Stimulated activated CD8-positive, alpha-beta memory T cell treated with anti-CD3 and anti-CD28 coated beads, Interleukin-7, amount 100 ng/mL, for 48 hours (primary cell): ENCODE results near the gene RHEBL1.

Source experiments
- DNase-seq, 2 donors: peaks; one replicate each; pipeline ENCODE4 v3.0.0-alpha.2; 2020; ENCODE audit warnings: low read depth in 1 of 2; ENCODE audit errors: extremely low read depth in 1 of 2

The RHEBL1 gene

DNA sequence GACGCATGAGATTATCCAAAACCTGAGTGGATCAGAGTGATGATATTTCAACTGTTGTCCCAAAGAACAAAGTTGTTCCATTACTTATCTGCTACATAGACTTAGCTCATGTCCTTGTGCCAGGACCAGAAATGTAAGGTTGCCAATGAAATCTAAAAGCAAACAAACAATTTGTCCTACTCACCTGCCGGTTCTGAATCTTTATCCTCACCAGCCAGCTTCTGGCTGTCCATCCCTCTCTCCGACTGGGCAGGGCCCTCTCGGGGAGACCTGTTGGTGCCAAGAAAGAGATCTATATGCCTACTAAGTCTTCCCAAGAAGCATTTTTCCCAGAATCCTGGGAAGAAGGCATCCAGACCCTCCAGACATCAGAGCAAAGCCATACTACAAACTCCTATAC lies 14.7 kb downstream of the RHEBL1 start:
- DNase-seq, result no peak

DNA sequence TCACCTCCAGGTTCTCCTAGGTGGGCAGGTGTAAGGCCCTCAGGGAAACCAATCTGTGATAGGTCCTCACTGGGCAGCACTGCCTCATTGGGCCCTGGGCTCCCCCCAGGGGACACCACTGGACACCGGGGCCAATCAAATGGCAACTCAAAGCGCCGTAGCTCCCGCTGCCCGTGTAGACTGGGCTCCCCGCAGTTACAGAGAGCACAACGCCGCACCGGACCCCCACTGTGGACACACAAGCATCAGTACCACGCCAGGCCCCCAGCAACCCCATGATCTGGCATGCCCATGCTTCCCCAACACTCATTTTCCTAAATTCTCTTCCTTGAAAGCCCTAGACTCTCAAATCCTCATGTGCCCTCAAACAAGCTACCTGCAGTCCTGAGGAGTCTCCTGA lies 15.3 kb downstream of the RHEBL1 start:
- DNase-seq, result no peak

- DNase-seq, result no peak
These were observed 15.7 kb downstream of the RHEBL1 start for GRCh38 chr12:49054096-49054495.

DNA sequence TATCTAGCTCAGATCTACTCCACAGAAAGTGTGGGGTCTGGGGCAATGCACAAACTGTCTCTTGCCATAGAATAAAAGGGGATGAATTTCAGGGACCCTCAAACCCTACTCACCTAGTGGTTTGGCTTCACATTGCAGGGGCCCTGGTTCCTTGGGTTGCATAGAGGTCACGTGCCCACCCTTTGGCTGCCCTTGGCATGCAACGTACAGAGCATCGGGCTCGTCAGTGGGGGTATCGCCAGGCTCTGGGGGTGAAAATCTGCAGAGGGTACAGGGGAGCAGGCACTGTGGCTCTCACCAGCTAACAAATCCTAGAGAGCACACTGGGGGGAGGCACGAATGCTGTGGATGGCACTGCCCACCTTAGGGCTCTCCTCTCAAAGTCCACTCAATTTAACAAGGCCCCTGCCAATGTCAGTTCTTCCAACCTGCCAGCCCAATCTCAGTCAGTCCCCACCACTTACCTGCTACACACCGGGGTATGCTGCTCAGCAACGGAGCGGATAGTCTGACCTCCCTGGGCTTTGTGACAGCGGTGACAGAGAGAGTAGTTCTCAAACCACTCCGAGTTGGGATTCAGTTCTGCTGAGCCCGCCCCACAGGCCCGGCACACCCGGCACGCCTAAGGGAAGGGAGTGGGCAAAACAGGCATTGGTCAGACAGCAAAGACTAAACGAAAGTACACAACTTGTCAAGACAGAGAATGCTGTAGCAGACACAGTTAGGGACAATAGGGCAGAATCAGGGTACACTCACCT lies 17.1 kb downstream of the RHEBL1 start:
- no peak for DNase-seq

DNA sequence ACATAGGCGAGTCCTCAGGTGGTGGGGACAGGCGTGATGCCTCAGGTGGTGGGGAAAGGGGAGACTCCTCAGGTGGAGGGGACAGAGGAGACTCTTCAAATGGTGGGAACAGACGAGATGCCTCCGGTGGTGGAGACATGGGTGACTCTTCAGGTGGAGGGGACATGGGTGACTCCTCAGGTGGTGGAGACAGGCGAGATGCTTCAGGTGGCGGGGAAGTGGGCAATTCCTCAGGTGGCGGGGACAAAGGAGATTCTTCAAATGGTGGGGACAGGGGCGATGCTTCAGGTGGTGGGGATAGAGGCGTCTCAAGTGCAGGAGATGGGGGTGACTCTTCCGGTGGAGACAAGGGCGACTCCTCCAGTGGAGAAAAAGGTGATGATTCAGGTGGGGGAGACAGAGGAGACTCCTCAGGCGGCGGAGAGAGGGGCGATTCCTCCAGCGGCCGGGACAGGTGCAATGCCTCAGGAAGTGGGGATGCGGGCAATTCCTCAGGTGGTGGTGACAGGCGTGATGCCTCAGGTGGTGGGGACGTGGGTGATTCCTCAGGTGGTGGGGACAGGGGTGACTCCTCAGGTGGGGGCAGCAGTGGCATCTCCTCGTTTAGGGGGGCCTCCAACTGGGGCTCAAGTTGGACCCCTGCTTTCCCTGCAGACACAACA lies 17.9 kb downstream of the RHEBL1 start:
- no peak for DNase-seq

GRCh38 chr12:49051373-49051764 lies 18.4 kb downstream of the RHEBL1 start:
- no peak for DNase-seq

DNA sequence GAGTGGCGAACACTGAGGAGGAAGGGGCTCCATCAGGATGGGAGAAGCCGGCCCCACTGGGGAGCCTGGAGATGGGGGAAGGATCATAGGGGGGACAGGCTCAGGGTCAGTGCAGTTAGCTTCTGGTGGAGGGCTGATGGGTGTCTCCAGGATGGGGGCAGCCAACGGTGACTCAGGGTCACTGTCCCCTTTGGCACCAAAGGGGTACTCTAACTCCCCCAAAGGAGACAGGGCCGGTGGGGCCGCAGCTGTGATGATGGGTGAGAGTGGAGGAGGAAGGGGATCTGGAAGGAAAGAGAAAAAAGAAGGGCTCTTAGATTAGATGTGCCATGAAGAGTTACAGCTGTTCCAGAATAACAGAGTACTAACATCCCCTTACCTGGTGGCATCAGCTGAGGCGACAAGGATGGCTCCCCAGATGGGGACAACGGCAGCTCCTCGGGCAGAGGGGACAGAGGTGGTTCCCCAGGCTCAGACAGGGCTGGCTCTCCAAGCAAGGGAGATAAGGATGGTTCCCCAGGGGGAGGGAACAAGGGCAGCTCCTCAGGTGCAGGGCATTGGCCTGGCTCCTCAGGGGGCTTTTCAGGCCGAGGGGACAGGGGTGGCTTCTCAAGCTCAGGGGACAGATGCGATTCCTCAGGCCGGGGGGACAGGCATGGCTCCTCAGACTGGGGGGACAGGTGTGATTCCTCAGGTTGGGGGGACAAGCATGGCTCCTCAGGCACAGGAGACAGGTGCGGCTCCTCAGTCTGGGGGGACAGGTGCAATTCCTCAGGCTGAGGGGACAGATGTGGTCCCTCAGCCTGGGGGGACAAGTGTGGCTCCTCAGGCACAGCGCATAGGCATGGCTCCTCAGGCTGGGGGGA lies 19.0 kb downstream of the RHEBL1 start:
- no peak for DNase-seq

DNA sequence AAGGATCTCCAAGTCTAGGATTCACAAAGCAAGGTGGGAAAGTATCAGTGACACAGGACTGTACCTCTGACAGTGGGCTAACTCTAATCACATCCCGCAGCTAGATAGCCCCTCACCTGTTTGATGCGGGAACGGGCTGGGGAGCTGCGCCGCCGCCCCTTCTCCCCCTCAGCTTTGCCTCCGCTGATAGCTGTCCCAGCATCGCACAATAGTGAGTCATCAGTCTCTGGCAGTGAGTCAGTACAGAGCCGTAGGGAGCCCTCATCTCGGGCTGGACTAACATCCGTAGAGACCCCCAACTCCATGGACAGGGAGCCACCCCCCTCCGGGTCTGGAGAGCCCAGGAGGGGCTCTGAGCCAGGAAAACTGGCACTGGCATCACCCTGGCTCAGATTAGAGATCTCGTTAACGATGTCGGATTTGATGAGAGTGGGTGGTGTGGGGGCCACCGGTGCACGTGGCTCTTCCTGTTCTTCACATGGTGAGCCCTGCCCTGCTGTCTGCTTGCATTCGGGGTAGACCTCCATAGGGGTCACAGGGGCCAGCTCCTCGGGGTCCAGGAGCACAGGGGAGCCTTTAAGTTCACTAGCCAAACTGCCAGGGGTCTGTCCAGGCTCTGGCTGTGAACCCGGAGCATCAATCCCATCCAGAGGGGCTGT lies 20.1 kb downstream of the RHEBL1 start:
- DNase-seq, result no peak

DNA sequence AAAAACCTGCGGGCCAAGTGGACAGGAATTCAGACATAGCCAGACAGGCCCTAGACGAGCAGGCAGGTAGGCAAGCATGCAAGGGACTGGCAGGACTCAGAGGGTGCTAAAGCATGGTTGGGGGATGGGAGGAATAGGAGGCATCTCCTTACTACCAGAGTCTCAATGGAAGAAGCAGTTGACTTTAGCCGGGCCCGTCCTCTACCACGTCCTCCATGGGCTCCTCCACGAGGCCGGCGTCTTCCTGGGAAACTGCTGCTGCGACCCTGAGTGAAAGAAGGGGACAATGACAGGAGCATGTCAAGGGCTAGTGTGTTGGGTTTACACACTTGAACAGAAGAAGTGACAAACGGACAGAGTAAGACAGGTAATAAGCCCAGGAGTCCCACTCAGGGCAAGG lies 20.8 kb downstream of the RHEBL1 start:
- DNase-seq, result no peak

- no peak for DNase-seq
These were observed 23.5 kb downstream of the RHEBL1 start for GRCh38 chr12:49046129-49046895.

GRCh38 chr12:49044660-49045059 lies 25.1 kb downstream of the RHEBL1 start:
- DNase-seq, result no peak

- peak; percentile 49 to 65 for DNase-seq
These were observed 25.9 kb downstream of the RHEBL1 start for GRCh38 chr12:49043856-49044258.

DNA sequence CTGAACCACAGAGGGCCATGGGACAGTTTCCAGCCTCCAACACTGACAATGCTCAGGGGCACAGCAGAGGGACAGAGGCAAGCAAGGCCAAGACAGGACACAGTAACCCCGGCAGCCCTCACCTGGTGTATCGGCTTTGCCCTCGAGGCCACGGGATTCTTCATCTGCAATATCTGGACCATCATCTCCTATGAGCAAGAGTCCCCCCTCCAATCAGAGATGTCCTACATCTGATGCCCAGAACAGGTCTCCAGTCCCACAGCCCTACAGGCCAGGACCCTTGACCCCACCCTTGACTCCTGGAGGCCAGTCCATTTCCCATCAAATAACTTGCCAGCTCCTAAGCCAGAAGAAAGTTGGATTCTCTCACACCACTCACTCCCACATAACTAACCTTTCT lies 26.5 kb downstream of the RHEBL1 start:
- DNase-seq, result no peak

DNA sequence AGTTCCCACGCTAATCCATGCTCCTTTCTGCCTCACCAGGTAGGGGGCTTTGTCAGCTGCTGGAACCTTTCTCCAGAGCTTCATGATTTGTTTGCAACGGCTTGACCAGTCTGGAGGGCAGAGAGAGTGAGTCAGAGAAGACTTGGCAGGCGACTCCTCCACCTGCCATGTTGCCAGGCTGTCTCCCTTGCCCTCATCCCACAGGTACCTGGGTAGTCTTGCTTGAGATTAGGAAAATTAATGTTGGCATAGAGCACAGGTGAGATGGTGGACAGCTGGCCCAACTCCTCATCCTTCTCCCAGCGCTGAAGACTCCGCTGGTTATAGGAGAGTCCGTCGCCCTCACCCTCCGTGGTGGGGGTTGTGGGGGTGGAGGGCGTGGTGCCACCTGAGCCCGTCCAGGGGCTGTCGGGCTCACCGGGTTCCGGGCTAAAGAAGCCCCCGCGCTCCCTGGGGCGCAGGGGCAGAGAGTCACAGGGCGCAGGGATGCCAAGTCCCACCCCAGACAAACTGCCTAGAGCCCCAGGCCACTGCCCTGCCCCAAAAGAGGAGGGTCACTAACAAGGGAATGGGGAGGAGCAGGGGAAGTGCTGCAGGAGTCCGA lies 27.8 kb downstream of the RHEBL1 start:
- no peak for DNase-seq

DNA sequence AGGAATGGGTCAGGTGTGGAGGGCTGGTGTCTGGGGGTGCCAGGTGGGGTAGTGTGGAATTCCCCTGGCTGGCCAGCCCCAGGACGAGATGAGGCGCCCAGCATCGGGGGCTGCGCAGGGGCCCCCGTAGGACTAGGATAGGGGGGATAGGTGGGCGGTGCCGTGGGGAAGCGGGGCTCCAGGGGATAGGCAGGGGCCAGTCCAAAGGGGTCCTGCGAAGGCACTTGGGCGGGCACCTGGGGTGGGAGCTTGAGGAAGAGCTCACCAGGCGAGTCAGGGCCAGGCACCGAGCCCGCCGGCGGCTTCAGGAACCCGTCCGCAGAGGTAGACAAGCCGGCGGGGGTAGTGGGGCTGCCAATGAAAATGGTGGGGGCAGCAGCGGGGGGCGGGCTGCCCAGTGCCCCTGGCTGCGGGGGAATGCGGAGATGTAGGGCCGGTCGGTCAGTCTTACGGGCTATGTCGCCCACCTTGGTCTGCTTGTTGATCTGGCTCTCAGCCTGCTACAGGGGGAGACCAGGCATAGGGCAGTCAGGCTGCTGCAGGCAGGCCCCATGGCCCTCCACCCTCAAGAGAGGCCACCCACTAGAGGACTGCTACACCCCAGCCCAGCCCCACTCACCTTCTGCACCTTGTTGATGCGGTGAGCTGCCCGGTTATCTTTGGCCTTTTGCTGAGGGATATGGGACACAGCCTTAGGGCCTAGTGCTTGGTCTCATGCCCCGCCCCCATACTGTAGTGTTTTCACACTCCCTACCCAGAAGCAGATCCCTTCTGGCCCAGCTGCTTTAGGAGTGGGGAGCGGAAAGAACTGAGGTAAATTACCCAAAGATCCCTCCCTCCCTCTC lies 28.5 kb downstream of the RHEBL1 start:
- DNase-seq, result no peak

DNA sequence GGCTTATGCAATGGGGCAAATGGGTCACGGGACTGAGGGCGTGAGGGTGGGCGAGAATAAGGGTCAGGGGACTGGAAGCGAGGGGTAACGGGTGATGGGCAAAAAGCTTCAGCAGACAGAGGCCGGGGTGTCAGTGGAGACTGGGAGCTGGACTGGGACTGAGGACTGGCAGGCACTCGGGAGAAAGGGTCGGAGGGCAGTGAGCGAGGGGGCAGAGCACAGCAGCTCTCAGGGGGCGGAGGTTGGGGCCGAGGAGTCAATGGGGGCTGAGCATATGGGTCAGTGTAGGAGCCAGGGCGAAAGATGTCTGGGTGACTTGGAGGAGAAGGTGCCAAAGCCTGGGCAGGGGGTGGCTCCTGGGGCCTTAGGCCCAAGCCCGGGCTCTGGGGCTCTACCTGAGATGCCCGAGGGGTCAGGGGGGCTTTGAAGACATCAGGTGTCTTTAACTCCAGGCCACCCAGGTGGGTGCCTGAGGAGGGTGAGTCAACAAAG lies 29.4 kb downstream of the RHEBL1 start:
- no peak for DNase-seq

DNA sequence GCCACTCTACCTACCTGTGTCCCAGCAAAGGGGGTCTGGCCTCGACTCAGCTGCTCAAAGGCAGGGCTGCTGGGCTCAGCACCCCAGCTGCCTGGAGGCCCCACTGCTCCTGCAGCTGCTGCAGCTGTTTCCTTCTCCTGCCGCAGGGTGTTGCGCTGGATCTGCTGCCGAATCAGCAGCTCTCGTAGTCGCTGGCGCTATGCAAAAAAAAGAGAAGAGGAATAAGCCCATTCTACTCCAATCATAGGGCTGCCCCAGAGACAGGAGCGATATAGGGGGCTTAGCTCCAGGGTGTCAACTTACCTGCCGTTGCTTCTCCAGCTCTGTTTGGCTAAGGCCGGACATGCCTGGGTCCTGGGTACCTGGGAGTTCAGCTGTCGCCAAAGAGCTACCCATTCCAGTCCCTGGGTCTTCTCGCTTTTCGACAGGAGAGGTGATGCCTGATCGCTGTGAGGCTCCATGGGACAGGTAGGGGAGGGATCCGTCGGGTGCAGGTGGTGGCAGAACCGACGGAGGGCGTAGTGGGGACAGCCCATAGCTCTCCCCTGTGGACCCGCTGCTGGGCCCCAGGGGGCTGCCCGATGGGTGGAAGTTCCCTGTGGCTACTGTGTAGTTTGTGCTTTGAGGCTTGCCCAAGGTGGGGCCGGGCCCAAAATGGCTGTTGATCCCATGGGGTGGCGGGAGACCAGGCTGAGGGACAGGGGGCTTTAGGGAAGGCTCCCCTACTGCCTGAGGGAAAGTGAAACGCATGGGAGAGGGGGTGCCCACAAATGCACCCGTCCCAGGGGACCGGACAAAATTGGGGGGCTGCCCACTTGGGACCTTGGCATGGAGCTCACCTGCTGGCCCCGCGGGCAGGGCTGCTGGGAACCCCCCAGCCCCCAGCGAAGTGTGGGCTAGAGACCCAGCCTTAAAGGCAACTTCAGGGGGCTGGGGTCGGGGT lies 30.1 kb downstream of the RHEBL1 start:
- DNase-seq, result no peak
